CD14-positive monocyte (primary cell): Measurements from ENCODE around the gene ATXN1. TPM values are rescaled to one million over a fixed set of nuclear protein-coding genes. Genes with fewer than 3 reads are reported as not detected.

Experiments
- DNase-seq, 3 donors: peaks; one replicate each; pipeline ENCODE4 v3.0.0-alpha.2; 2011 to 2022
- H2AFZ ChIP-seq: 2 replicates; pipeline ENCODE4 v1.6.0; 2012; ENCODE audit warnings: mild to moderate bottlenecking, low read depth, low read length, inconsistent platforms; ENCODE audit not compliant: insufficient read depth, poor library complexity, severe bottlenecking
- H3K27ac ChIP-seq, 2 donors: 1 replicate in 1 of 2; 2 replicates in 1 of 2; pipeline ENCODE4 v1.5.1; 2012 to 2013; ENCODE audit warnings: low read length in 2 of 2, control low read depth in 1 of 2, inconsistent platforms in 1 of 2, low read depth in 1 of 2, mild to moderate bottlenecking in 1 of 2
- H3K27me3 ChIP-seq, 2 donors: one replicate each; pipeline versions ENCODE4 v1.6.0 to v1.6.1; 2011 to 2013; ENCODE audit warnings: low read length in 2 of 2; ENCODE audit not compliant: control insufficient read depth in 2 of 2, insufficient read depth in 2 of 2
- H3K36me3 ChIP-seq, 2 donors: replicated peaks in 1 of 2; 1 replicate in 1 of 2; 2 replicates in 1 of 2; pipeline versions ENCODE4 v1.5.1 to v1.6.1; 2012 to 2013; ENCODE audit warnings: low read length in 2 of 2, control low read depth in 1 of 2, inconsistent platforms in 1 of 2, mild to moderate bottlenecking in 1 of 2; ENCODE audit not compliant: insufficient read depth in 2 of 2, control insufficient read depth in 1 of 2
- H3K4me1 ChIP-seq, 2 donors: 1 replicate in 1 of 2; 2 replicates in 1 of 2; pipeline versions ENCODE4 v1.5.1 to v1.6.1; 2012 to 2013; ENCODE audit warnings: low read length in 2 of 2, control low read depth in 1 of 2, inconsistent platforms in 1 of 2, mild to moderate bottlenecking in 1 of 2, moderate library complexity in 1 of 2; ENCODE audit not compliant: insufficient read depth in 2 of 2, control insufficient read depth in 1 of 2
- H3K4me2 ChIP-seq: replicated peaks from 2 replicates; pipeline ENCODE3; 2012; ENCODE audit warnings: low read length, moderate library complexity, mild to moderate bottlenecking; ENCODE audit not compliant: poor library complexity, severe bottlenecking; ENCODE audit errors: extremely low read depth
- H3K4me3 ChIP-seq, 3 experiments: fragments of 200-600 bp in 1 of 3; sonication (generic) in 1 of 3; replicated peaks in 1 of 3; 1 replicate in 2 of 3; 2 replicates in 1 of 3; pipeline ENCODE4 v1.5.1; 2011 to 2013; ENCODE audit warnings: low read length in 3 of 3, mild to moderate bottlenecking in 3 of 3, control low read depth in 2 of 3, low read depth in 2 of 3, inconsistent platforms in 1 of 3, moderate library complexity in 1 of 3
- H3K79me2 ChIP-seq: 2 replicates; pipeline ENCODE4 v1.6.0; 2012; ENCODE audit warnings: mild to moderate bottlenecking, control low read depth, inconsistent platforms, low read length, moderate library complexity; ENCODE audit not compliant: insufficient read depth
- H3K9ac ChIP-seq: 2 replicates; pipeline ENCODE4 v1.6.0; 2017; ENCODE audit warnings: low read length, mild to moderate bottlenecking; ENCODE audit not compliant: insufficient read depth, poor library complexity, severe bottlenecking
- H3K9me3 ChIP-seq, 2 donors: replicated peaks in 1 of 2; 1 replicate in 1 of 2; 2 replicates in 1 of 2; pipeline versions ENCODE4 v1.5.1 to v1.6.1; 2012 to 2013; ENCODE audit warnings: low read length in 2 of 2, control low read depth in 1 of 2; ENCODE audit not compliant: control insufficient read depth in 1 of 2, insufficient read depth in 1 of 2
- H4K20me1 ChIP-seq: 2 replicates; pipeline ENCODE4 v1.6.0; 2012; ENCODE audit warnings: mild to moderate bottlenecking, low read length, control low read depth, moderate library complexity; ENCODE audit not compliant: insufficient read depth
- H3K27ac Mint-ChIP-seq, 7 donors: one replicate each; pipeline ENCODE4 v1.8.0; 2020; ENCODE audit warnings: mild to moderate bottlenecking in 7 of 7, mixed read lengths in 7 of 7, moderate library complexity in 6 of 7, inconsistent platforms in 2 of 7
- H3K27me3 Mint-ChIP-seq, 3 donors: one replicate each; pipeline ENCODE4 v1.8.0; 2021 to 2022; ENCODE audit warnings: low read depth in 3 of 3, mild to moderate bottlenecking in 3 of 3, mixed read lengths in 3 of 3, moderate library complexity in 3 of 3, inconsistent platforms in 1 of 3
- H3K36me3 Mint-ChIP-seq, 2 donors: one replicate each; pipeline ENCODE4 v1.8.0; 2020; ENCODE audit warnings: mixed read lengths in 2 of 2, inconsistent platforms in 1 of 2, mild to moderate bottlenecking in 1 of 2
- H3K4me1 Mint-ChIP-seq: one replicate; pipeline ENCODE4 v1.8.0; 2020; ENCODE audit warnings: mild to moderate bottlenecking, mixed read lengths
- H3K4me3 Mint-ChIP-seq, 2 donors: one replicate each; pipeline ENCODE4 v1.8.0; 2020; ENCODE audit warnings: mild to moderate bottlenecking in 2 of 2, mixed read lengths in 2 of 2, moderate library complexity in 1 of 2
- H3K9me3 Mint-ChIP-seq, 7 donors: one replicate each; pipeline ENCODE4 v1.8.0; 2020 to 2022; ENCODE audit warnings: mixed read lengths in 7 of 7, mild to moderate bottlenecking in 6 of 7, moderate library complexity in 6 of 7, inconsistent platforms in 2 of 7
- CTCF ChIP-seq: fragments of 200-600 bp; IDR thresholded peaks from one replicate; pipeline ENCODE4 v1.8.0; 2022; ENCODE audit warnings: antibody characterized with exemption, mild to moderate bottlenecking
- whole genome bisulfite sequencing: methylation state at CpG from one replicate; pipeline ENCODE4 v1.1.5; 2013; ENCODE audit warnings: missing lambda C conversion rate; ENCODE audit not compliant: insufficient coverage; 5-methylcytosine and 5-hydroxymethylcytosine counted together
- intact Hi-C, 2 donors: fragments of 100-400 bp; cut with micrococcal nuclease; formaldehyde crosslinking; loops; one replicate each; pipeline versions ENCODE4 v1.15.0 to v1.15.1; 2023
- polyA plus RNA-seq, 3 donors: library from polyadenylated mRNA; depleted of rRNA in 1 of 3; unstranded in 2 of 3; stranded (reverse) in 1 of 3; fragments of 300-500 nt in 2 of 3; fragments of >200 nt in 1 of 3; fragmentation: Illumina TruSeq in 2 of 3; gene quantifications; 1 replicate in 2 of 3; 2 replicates in 1 of 3; pipeline ENCODE4 v1.2.3, GENCODE V29; 2012 to 2021

The ATXN1 gene
- polyA plus RNA-seq, 3 donors, result 8.8 to 19.1 (median 10.9) TPM

GRCh38 chr6:16694781-16695578, 66.3 kb downstream of the ATXN1 start:
- H3K36me3 ChIP-seq, result no peaks in the 10 kb centered on the region
- peak overlapping the region; percentile 37 for H3K4me2 ChIP-seq
- WGBS, result 0% methylated on average over 1 of the region's 4 CpGs
- H3K9me3 ChIP-seq, result no peaks in the 10 kb centered on the region
- peak; percentile 66 to 86 (median 80) for DNase-seq
- intact Hi-C loops, result no loop called here
- TF ChIP-seq CTCF, result no peak
- H3K79me2 ChIP-seq, result peaks cover 75% of the 10 kb centered on the region
- H3K9ac ChIP-seq, result no peak overlapping the region
- H3K27ac ChIP-seq, result peak overlapping the region; percentile 49 to 77
- Mint-ChIP-seq H3K27ac (peak overlapping the region; percentile 73 to 91 (median 87)), H3K9me3 (no peaks in the 10 kb centered on the region), H3K36me3 (peaks cover 3 to 4% of the 10 kb centered on the region in 2 donors), H3K27me3 (no peaks in the 10 kb centered on the region), H3K4me1 (peaks cover 78% of the 10 kb centered on the region), H3K4me3 (no peak overlapping the region)
- peak overlapping the region in 1 of 3 experiments; percentile 6 for H3K4me3 ChIP-seq
- H2AFZ ChIP-seq, result no peak overlapping the region
- H3K27me3 ChIP-seq, result no peaks in the 10 kb centered on the region
- H3K4me1 ChIP-seq, result peaks cover 67 to 83% of the 10 kb centered on the region in 2 donors
- peaks cover 11% of the 10 kb centered on the region for H4K20me1 ChIP-seq

GRCh38 chr6:16691324-16691723, 69.9 kb downstream of the ATXN1 start:
- H3K4me1 Mint-ChIP-seq, result peaks cover 74% of the 10 kb centered on the region
- Histone ChIP-seq H3K4me3 (no peak overlapping the region), H2AFZ (no peak overlapping the region), H3K27ac (peak overlapping the region in 1 of 2 donors; percentile 82), H3K36me3 (no peaks in the 10 kb centered on the region), H3K27me3 (no peaks in the 10 kb centered on the region), H3K79me2 (peaks cover 74% of the 10 kb centered on the region), H3K4me2 (no peak overlapping the region), H4K20me1 (peaks cover 13% of the 10 kb centered on the region), H3K9ac (no peak overlapping the region), H3K4me1 (peaks cover 67 to 79% of the 10 kb centered on the region in 2 donors), H3K9me3 (no peaks in the 10 kb centered on the region)
- H3K27me3 Mint-ChIP-seq, result no peaks in the 10 kb centered on the region
- intact Hi-C loops, result no loop called here
- no peak for TF ChIP-seq CTCF
- H3K9me3 Mint-ChIP-seq, result no peaks in the 10 kb centered on the region
- peak overlapping the region in 1 of 7 donors; percentile 47 for H3K27ac Mint-ChIP-seq
- no peak overlapping the region for H3K4me3 Mint-ChIP-seq
- DNase-seq, result no peak
- peaks cover 0 to 2% of the 10 kb centered on the region in 2 donors for H3K36me3 Mint-ChIP-seq
